OCI-LY3 (cell line): ENCODE results near the gene PROB1.

Experiments used
- EZH2phosphoT487 ChIP-seq: fragments of 200-600 bp; shearing (Covaris generic); IDR thresholded peaks from 2 replicates; pipeline ENCODE4 v1.6.1; 2018; ENCODE audit warnings: antibody characterized with exemption, mixed run types, low read depth
- TF ChIP-seq, protein P1 (sequence below): fragments of 200-600, 300-600 bp; sonication (generic); IDR thresholded peaks from 2 replicates; pipeline ENCODE4 v1.5.1; 2014; ENCODE audit warnings: antibody characterized with exemption, low read length, low read depth

DNA sequence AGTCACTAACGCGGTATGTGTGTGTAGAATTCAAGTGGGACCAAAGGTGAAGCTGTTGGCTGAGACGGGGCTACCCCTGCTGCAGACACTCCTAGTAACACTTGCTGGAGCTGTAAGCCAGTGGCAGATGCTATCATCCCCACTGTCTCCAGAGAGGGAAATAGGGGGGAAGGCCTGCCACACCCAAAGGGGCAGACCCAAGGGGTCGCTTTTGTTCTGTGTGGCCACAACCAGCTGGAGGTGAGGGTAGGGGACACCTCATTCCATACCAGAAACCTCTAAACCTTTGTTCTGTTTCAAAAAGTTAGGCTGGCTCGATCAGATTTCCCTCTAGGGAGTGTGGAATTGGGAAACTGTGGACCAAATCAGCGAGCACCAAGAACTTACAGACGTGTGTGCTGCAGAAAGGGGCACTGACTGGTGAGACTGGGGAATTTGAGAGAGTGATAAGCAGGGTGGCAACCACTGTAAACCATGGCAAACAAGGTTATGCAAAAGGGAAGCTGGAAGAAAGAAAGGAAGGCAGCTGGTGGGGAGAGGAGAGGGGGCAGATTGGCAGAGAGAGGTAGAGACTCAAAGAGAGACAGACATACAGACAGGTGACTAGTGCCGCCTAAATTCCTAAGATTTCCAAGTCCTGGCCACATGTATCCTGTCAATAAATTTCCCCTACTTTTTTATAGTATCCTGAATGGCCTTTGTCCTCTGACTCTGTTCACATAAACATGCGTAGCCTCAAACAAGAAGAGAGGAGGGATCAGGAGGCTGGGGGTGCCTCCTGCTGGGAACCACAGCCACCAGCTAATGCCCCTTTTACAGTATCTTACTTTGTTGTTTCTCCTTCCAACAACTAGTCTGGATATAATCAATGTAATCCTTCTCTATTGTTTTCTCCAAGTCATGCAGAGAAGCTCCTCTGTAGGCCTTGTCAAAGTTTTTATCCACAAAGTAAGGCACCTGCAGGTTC is 24.6 kb upstream of the PROB1 start:
- TF ChIP-seq, protein P1, sequence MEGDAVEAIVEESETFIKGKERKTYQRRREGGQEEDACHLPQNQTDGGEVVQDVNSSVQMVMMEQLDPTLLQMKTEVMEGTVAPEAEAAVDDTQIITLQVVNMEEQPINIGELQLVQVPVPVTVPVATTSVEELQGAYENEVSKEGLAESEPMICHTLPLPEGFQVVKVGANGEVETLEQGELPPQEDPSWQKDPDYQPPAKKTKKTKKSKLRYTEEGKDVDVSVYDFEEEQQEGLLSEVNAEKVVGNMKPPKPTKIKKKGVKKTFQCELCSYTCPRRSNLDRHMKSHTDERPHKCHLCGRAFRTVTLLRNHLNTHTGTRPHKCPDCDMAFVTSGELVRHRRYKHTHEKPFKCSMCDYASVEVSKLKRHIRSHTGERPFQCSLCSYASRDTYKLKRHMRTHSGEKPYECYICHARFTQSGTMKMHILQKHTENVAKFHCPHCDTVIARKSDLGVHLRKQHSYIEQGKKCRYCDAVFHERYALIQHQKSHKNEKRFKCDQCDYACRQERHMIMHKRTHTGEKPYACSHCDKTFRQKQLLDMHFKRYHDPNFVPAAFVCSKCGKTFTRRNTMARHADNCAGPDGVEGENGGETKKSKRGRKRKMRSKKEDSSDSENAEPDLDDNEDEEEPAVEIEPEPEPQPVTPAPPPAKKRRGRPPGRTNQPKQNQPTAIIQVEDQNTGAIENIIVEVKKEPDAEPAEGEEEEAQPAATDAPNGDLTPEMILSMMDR: no peak
- TF ChIP-seq EZH2phosphoT487: no peak
